Mucosa of stomach (tissue), 1 donor: ENCODE results near the gene BCHE.
"Not testable (repeated sequence)": the region's sequence is repeated elsewhere in the genome, so short reads cannot be mapped to it uniquely, and the experiment has no call there.

Source experiments
- H3K27me3 ChIP-seq: one replicate; pipeline ENCODE4 v1.7.0; 2013; ENCODE audit warnings: mild to moderate bottlenecking, low read length; ENCODE audit not compliant: control insufficient read depth, insufficient read depth
- H3K36me3 ChIP-seq: one replicate; pipeline ENCODE4 v1.7.0; 2013; ENCODE audit warnings: low read length; ENCODE audit not compliant: control insufficient read depth, insufficient read depth
- H3K4me1 ChIP-seq: one replicate; pipeline ENCODE4 v1.7.0; 2013; ENCODE audit warnings: mild to moderate bottlenecking, low read length; ENCODE audit not compliant: control insufficient read depth, insufficient read depth
- H3K4me3 ChIP-seq: one replicate; pipeline ENCODE4 v1.7.0; 2013; ENCODE audit warnings: low read length
- H3K9ac ChIP-seq: one replicate; pipeline ENCODE4 v1.7.0; 2013; ENCODE audit warnings: mild to moderate bottlenecking, low read length, moderate library complexity
- H3K9me3 ChIP-seq: one replicate; pipeline ENCODE4 v1.7.0; 2013; ENCODE audit warnings: mild to moderate bottlenecking, low read length, moderate library complexity; ENCODE audit not compliant: control insufficient read depth
- donor health status: Pancreatic carcinoma.

The BCHE gene

DNA sequence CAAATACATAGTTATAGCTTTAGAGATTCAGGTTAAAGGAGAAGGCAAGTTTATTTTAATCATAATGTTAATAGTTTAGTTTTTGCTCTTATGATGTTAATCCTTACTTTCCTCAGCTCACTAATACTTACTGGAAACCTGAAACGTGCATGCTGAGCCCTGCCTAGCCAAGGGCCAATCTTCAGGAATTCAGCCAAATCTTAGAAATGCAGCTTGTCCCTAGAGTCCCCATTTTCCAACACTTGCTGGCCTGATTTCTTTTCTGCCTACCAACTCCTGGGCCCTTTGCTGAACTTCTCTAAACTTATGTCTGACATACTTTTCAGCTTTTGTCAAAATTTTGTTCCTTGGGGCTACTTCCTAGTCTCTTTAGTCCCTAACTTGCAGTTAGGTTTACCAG lies 22.8 kb downstream of the BCHE start:
- H3K9me3 ChIP-seq: no peaks in the 10 kb centered on the region
- H3K4me1 ChIP-seq: no peaks in the 10 kb centered on the region
- H3K36me3 ChIP-seq: no peaks in the 10 kb centered on the region
- H3K27me3 ChIP-seq: no peaks in the 10 kb centered on the region
- H3K9ac ChIP-seq: no peak overlapping the region
- no peak overlapping the region for H3K4me3 ChIP-seq

DNA sequence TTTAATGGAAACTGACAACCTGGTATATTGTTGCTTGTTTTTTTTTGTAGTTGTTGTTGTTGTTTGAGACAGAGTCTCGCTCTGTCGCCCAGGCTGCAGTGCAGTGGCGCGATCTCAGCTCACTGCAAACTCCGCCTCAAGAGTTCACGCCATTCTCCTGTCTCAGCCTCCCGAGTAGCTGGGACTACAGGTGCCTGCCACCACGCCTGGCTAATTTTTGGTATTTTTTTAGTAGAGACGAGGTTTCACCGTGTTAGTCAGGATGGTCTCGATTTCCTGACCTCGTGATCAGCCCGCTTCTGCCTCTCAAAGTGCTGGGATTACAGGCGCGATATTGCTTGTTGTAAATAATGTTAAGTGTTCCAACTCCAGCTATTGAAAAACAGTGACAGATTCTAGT lies 29.3 kb downstream of the BCHE start:
- not testable (repeated sequence) for H3K9me3 ChIP-seq, H3K4me1 ChIP-seq, H3K4me3 ChIP-seq, H3K9ac ChIP-seq, H3K36me3 ChIP-seq, H3K27me3 ChIP-seq

DNA sequence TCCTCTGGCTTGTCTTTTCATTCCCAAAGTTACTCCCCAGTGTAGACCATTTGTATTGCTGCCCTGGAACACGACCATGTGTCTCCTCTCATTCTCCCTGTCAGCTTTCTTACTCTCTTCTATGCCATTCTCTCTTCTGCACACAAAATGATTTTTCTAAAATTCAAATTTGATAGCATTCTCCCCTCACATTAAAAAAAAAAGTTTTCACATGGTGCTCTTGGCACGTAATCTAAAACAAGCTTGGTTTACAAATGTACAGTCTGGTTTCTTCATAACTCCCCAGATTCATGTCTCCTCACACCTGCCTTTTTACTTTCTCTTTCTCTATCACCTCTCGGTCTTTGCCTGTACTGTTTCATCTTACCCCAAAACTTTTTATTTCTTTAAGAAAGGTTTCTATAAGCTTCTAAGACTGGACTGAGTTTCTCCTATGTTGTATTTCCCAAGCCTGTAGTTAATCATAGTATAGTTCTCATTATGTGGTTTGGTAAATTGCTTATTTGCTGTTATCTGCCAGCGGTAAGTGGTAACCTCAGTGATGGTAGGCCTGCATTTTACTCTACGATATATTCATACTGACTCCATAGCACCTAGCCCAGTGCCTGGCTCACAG lies 31.2 kb downstream of the BCHE start:
- Histone ChIP-seq H3K27me3 (no peaks in the 10 kb centered on the region), H3K36me3 (no peaks in the 10 kb centered on the region), H3K9ac (no peak overlapping the region), H3K4me1 (no peaks in the 10 kb centered on the region), H3K9me3 (no peaks in the 10 kb centered on the region), H3K4me3 (no peak overlapping the region)

DNA sequence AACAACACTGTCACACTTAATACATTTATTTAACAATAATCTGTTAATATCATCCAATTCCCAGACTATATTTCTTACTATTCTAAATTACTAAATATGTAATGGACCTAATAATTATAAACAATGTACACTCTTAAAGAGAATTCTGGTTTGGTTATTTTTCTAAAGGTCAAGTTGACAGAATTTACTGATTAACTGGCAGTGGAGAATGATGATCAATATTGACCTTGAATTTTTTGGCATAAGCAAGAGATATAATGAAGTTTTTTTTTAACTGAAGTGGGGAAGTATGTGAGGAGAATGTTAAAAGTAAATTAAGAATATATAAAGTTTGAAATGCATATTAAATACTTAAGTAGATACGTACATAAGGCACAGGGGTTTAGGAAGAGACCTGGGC lies 33.8 kb downstream of the BCHE start:
- no peaks in the 10 kb centered on the region for H3K9me3 ChIP-seq
- no peaks in the 10 kb centered on the region for H3K27me3 ChIP-seq
- no peaks in the 10 kb centered on the region for H3K36me3 ChIP-seq
- no peak overlapping the region for H3K4me3 ChIP-seq
- H3K4me1 ChIP-seq: no peaks in the 10 kb centered on the region
- no peak overlapping the region for H3K9ac ChIP-seq

DNA sequence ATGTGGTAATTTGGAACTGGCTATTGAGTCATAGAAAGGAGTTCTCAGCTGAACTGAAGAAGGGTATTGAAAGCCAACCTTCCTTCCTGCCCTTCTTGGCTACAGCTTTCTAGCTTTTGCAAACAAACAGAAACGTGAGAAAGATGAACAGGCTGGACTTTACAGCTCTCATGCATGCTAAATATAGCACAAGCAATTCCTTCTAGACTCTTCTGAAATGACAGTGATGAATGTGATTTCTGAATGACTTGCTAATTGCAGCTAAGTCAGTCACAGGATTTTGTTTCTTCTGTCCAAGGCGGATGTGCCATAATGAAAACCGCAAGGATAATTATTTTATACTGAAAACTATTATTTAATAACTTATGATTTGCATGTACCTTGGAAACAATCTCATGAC lies 36.3 kb downstream of the BCHE start:
- Histone ChIP-seq H3K9ac (no peak overlapping the region), H3K9me3 (no peaks in the 10 kb centered on the region), H3K27me3 (no peaks in the 10 kb centered on the region), H3K4me3 (no peak overlapping the region), H3K36me3 (no peaks in the 10 kb centered on the region), H3K4me1 (no peaks in the 10 kb centered on the region)

DNA sequence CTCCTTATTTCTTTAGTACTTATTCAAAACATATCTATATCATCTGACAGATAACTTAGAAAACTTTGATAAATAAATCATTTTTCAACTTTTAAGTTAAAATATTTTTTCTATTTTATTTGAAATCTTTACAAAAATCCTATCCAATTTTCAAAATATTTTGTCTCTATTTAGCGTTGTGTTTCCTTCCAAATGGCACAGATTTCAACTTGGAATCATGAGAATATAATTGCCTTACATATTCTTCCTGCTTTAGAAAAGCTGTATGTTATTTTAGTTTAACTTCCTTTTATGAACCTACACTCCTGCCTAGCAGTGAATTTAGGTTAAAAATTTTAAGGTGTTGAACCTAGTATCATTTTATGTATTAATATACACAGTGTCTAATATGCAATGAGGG lies 38.2 kb downstream of the BCHE start:
- no peak overlapping the region for H3K9ac ChIP-seq
- no peaks in the 10 kb centered on the region for H3K36me3 ChIP-seq
- H3K27me3 ChIP-seq: no peaks in the 10 kb centered on the region

DNA sequence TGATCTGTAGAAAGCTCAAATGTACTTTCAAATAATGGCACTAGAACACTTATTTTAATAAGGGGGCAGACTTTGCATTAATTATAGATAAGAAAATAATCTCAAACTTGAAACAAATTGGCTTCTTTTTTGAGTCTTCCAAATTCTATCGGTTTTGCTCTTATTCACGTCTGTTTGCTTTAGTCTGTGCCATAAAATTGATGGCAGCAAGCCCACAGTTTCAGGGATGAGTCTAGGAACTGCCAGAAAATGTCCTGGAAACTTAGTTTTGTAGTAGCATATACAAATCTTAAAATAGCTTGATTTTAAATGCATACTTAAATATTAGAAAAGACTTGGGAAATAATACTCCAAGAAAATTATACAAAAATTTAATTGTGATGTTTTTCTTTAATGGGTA lies 39.7 kb downstream of the BCHE start:
- H3K9me3 ChIP-seq: no peaks in the 10 kb centered on the region
- no peak overlapping the region for H3K4me3 ChIP-seq
- H3K27me3 ChIP-seq: no peaks in the 10 kb centered on the region
- no peak overlapping the region for H3K9ac ChIP-seq
- no peaks in the 10 kb centered on the region for H3K4me1 ChIP-seq
- H3K36me3 ChIP-seq: no peaks in the 10 kb centered on the region

More for the DNA sequence above, 38.2 kb downstream of the BCHE start:
- Histone ChIP-seq H3K9me3 (no peaks in the 10 kb centered on the region), H3K4me3 (no peak overlapping the region), H3K4me1 (no peaks in the 10 kb centered on the region)

DNA sequence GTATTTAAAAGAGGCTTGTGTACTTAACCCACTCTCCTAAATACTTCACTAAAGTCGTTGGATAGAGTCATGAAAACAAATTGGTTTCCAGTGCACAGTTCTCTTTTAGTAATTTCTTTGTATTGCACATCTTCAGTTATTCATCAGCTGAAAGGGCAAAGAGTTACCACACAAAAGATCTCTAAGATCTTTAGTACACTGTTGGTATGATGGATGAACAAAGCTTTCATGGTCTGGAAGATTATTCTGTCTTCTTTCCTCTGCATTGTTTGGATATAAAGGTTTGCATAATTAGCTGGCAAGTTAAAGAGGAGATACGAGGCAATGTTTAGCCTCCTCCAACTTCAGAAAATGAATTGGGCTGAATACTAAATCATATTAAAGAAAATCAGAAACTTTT lies 40.5 kb downstream of the BCHE start:
- no peaks in the 10 kb centered on the region for H3K9me3 ChIP-seq
- H3K36me3 ChIP-seq: no peaks in the 10 kb centered on the region
- no peak overlapping the region for H3K4me3 ChIP-seq
- H3K4me1 ChIP-seq: no peaks in the 10 kb centered on the region
- no peaks in the 10 kb centered on the region for H3K27me3 ChIP-seq
- H3K9ac ChIP-seq: no peak overlapping the region

DNA sequence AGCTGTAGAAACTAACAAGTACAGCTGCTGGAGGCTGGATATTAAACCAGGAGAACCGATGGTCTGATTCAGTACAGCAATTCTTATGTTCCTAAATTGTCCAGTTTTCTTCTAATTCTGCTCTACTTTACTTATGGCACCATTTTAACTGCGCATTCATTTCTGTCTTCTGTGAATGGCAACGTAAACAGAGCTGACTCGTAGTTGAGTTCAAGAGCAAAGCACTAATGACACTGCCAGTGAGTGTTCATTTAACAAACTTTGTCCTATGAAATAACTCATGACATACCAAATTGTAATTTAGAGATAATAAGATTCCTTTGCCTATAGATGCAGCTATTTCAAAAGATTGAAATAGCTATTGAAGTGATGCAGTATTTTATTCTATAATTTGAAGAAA lies 48.7 kb downstream of the BCHE start:
- Histone ChIP-seq H3K4me3 (no peak overlapping the region), H3K9ac (no peak overlapping the region), H3K27me3 (no peaks in the 10 kb centered on the region)

DNA sequence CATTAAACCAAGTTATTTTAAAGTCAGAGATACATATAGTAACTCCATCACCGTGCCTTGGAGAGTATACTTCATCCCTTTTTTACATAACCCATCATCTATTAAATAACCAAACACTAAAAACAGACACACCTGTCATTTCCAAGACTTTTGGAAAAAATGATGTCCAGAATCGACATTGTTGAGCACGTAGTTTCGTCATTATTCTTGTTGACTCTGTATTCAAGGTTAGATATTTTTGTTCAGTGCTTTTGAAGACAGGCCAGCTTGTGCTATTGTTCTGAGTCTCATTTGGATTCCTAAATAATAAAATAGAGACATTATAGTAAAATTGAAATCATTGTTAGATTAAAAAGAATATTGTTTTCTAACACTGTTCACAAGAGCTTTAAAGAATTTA lies 51.2 kb downstream of the BCHE start:
- no peak overlapping the region for H3K9ac ChIP-seq
- H3K36me3 ChIP-seq: no peaks in the 10 kb centered on the region
- H3K9me3 ChIP-seq: no peaks in the 10 kb centered on the region
- H3K27me3 ChIP-seq: no peaks in the 10 kb centered on the region
- H3K4me1 ChIP-seq: no peaks in the 10 kb centered on the region
- no peak overlapping the region for H3K4me3 ChIP-seq

More for the DNA sequence above, 48.7 kb downstream of the BCHE start:
- Histone ChIP-seq H3K4me1 (no peaks in the 10 kb centered on the region), H3K36me3 (no peaks in the 10 kb centered on the region), H3K9me3 (no peaks in the 10 kb centered on the region)

DNA sequence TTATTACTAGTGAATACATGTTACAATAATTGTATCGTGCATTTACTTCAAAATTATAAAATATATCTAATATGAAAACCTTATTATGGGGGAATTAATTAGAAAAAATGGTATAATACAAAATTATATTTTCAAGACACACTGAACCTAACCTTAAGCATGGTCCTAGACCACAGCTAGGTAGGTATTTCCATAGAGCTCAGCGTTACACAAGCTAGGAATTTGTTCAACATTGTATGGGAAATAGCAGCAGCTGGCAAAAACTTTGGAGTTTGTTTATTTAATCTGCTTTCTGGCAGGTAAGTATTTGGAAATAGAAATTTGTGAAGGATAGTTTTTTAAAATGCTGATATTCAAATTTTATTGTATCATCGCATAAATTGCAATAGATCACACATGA lies 52.9 kb downstream of the BCHE start:
- H3K36me3 ChIP-seq: no peaks in the 10 kb centered on the region
- no peaks in the 10 kb centered on the region for H3K4me1 ChIP-seq
- no peak overlapping the region for H3K4me3 ChIP-seq
- H3K27me3 ChIP-seq: no peaks in the 10 kb centered on the region
- H3K9ac ChIP-seq: no peak overlapping the region
- no peaks in the 10 kb centered on the region for H3K9me3 ChIP-seq

DNA sequence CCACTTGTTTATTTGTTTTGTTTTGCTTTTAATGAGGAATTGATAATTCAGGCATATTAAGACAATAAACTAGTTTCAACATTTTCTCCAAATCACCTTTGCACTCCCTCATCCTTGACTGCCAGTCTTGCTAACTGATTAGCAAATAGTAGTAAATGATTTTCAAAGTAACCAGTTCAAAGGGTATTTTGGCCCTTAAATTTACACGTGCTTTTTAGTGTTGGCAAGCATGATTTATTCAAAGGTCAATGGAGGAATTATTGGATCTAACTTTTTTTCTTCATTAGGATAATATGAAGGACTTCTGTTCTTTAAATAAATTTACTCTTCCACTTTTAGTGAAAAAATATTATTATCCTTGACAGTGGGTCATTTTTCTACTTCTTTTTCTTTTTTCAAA lies 53.8 kb downstream of the BCHE start:
- no peaks in the 10 kb centered on the region for H3K27me3 ChIP-seq
- H3K9ac ChIP-seq: no peak overlapping the region
- no peak overlapping the region for H3K4me3 ChIP-seq
- H3K4me1 ChIP-seq: no peaks in the 10 kb centered on the region
- H3K9me3 ChIP-seq: no peaks in the 10 kb centered on the region
- no peaks in the 10 kb centered on the region for H3K36me3 ChIP-seq

DNA sequence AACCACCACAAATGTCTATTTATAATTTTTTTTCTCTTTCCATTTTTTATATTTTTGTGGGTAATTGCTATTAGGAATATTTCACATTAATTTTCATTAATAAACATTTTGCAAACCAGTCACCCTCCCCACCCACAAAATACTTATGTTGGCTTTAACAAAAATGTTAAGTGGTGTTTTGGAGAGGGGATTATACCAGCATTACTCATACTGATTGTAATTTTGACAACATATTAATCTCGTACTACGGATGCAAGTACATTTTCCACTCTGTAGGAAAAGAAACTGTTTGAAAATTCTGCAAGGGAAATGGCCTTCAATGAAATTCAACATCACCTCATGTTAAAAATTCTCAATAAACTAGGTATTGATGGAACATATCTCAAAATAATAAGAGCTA lies 58.3 kb downstream of the BCHE start:
- H3K4me1 ChIP-seq: no peaks in the 10 kb centered on the region
- H3K36me3 ChIP-seq: no peaks in the 10 kb centered on the region
- H3K9me3 ChIP-seq: no peaks in the 10 kb centered on the region
- H3K4me3 ChIP-seq: no peak overlapping the region
- H3K9ac ChIP-seq: no peak overlapping the region
- no peaks in the 10 kb centered on the region for H3K27me3 ChIP-seq
